Lung (tissue), 12 donors: Measurements from ENCODE around the gene SLC25A23. TPM values are rescaled to one million over a fixed set of nuclear protein-coding genes. Genes with fewer than 3 reads are reported as not detected.

ENCODE experiments used
- ATAC-seq: fragments of 200-7000 bp; cut with Tn5 transposase; one replicate; pipeline ENCODE4 v1.9.1; 2020; ENCODE audit warnings: moderate number of reproducible peaks; ENCODE audit not compliant: insufficient read depth, low FRiP score
- DNase-seq, 3 donors: peaks; one replicate each; pipeline ENCODE4 v3.0.0-alpha.2; 2013 to 2017
- H3K27ac ChIP-seq, 2 donors: one replicate each; pipeline ENCODE4 v1.5.1; 2013; ENCODE audit warnings: mild to moderate bottlenecking in 2 of 2, moderate library complexity in 2 of 2, control low read depth in 1 of 2, inconsistent platforms in 1 of 2, low read depth in 1 of 2, low read length in 1 of 2
- H3K27me3 ChIP-seq, 3 donors: one replicate each; pipeline ENCODE4 v1.5.1; 2013; ENCODE audit warnings: low read length in 2 of 3; ENCODE audit not compliant: control insufficient read depth in 3 of 3, insufficient read depth in 3 of 3
- H3K36me3 ChIP-seq, 4 donors: one replicate each; pipeline ENCODE4 v1.5.1; 2013; ENCODE audit warnings: low read length in 4 of 4, mild to moderate bottlenecking in 1 of 4, moderate library complexity in 1 of 4; ENCODE audit not compliant: control insufficient read depth in 4 of 4, insufficient read depth in 4 of 4
- H3K4me1 ChIP-seq, 5 donors: one replicate each; pipeline ENCODE4 v1.5.1; 2013; ENCODE audit warnings: low read length in 5 of 5, mild to moderate bottlenecking in 2 of 5, moderate library complexity in 1 of 5; ENCODE audit not compliant: control insufficient read depth in 5 of 5, insufficient read depth in 5 of 5
- H3K4me3 ChIP-seq: one replicate; pipeline ENCODE4 v1.5.1; 2013; ENCODE audit warnings: mild to moderate bottlenecking, control low read depth, moderate library complexity
- H3K9ac ChIP-seq, 2 donors: one replicate each; pipeline ENCODE4 v1.5.1; 2013; ENCODE audit warnings: low read length in 2 of 2, control low read depth in 1 of 2; ENCODE audit not compliant: insufficient read depth in 1 of 2
- H3K9me3 ChIP-seq, 4 donors: one replicate each; pipeline ENCODE4 v1.5.1; 2013; ENCODE audit warnings: low read length in 3 of 4, mild to moderate bottlenecking in 1 of 4, moderate library complexity in 1 of 4; ENCODE audit not compliant: control insufficient read depth in 4 of 4, insufficient read depth in 3 of 4
- CTCF ChIP-seq: IDR thresholded peaks from 2 replicates; pipeline ENCODE4 v1.5.1; 2012; ENCODE audit warnings: mild to moderate bottlenecking; ENCODE audit errors: control extremely low read depth, extremely low read depth
- WGBS, 2 donors: extraction: QIAGEN DNeasy Blood & Tissue Kit; methylation state at CpG; one replicate each; pipeline ENCODE4 v1.1.7; 2013; 5-methylcytosine and 5-hydroxymethylcytosine counted together
- polyA plus RNA-seq, 2 donors: library from polyadenylated mRNA; stranded (reverse); fragments of 200-250 nt; gene quantifications; one replicate each; pipeline ENCODE4 v1.2.1, GENCODE V29; 2013
- total RNA-seq, 2 donors: library from RNA; depleted of rRNA in 1 of 2; stranded (reverse); fragments of >200 nt in 1 of 2; gene quantifications; one replicate each; pipeline ENCODE4 v1.2.1, GENCODE V29; 2014 to 2021
- donor health status: control.
- donor health status: control.
- donor health status: Bipolar disorder and iron deficiency.
- donor health status: healthy.
- donor health status: DM: yes; HTN: yes; CAD: no.

SLC25A23 gene
- total and polyA plus RNA-seq, 4 donors, result 15.7 to 49.5 (median 44.5) TPM

GRCh38 chr19:6450166-6450565, 9.4 kb downstream of the SLC25A23 start:
- H3K36me3 ChIP-seq, result peaks cover 15 to 37% (median 29%) of the 10 kb centered on the region in 4 donors
- TF ChIP-seq CTCF, result no peak

DNA sequence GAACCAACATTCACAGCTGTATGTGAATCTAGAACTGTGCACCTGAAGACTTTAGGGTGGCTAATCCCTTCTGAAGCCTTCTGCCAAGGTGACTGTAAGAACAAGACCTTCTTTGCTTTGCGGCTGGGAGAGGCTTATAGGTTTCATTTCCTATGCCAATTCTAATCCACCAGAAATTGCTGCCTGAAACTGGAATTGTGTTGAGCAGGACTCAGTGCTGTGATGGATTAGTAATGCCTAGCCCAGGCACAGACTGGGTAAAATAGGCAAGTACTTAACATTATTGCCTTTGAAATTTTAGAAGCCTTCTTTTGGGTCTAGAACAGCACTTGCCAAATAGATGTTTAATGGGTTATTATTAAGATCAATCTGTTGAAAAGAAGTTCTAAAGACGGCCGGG, 11.5 kb downstream of the SLC25A23 start:
- TF ChIP-seq CTCF, result no peak
- Histone ChIP-seq H3K4me3 (no peak overlapping the region), H3K27ac (no peak overlapping the region), H3K4me1 (no peaks in the 10 kb centered on the region), H3K9me3 (peaks cover 0 to 3% (median 0%) of the 10 kb centered on the region in 4 donors), H3K9ac (no peak overlapping the region), H3K36me3 (peaks cover 7 to 22% (median 16%) of the 10 kb centered on the region in 4 donors), H3K27me3 (no peaks in the 10 kb centered on the region)
- 89 to 97% methylated on average over 3 of the region's 3 CpGs for WGBS, 2 donors
- DNase-seq, result no peak
- no peak for ATAC-seq

More at GRCh38 chr19:6450166-6450565, 9.4 kb downstream of the SLC25A23 start:
- DNase-seq, result no peak
- ATAC-seq, result no peak
- WGBS, 2 donors, result 95 to 97% methylated on average over 5 of the region's 5 CpGs
- no peaks in the 10 kb centered on the region for H3K27me3 ChIP-seq
- H3K27ac ChIP-seq, result no peak overlapping the region
- no peak overlapping the region for H3K9ac ChIP-seq
- H3K4me1 ChIP-seq, result no peaks in the 10 kb centered on the region
- H3K4me3 ChIP-seq, result no peak overlapping the region
- H3K9me3 ChIP-seq, result peaks cover 0 to 10% (median 5%) of the 10 kb centered on the region in 4 donors

- H3K36me3 ChIP-seq, result peaks cover 6 to 12% (median 12%) of the 10 kb centered on the region in 4 donors
- DNase-seq, result no peak
- no peak for ATAC-seq
- H3K9ac ChIP-seq, result no peak overlapping the region
- H3K27me3 ChIP-seq, result no peaks in the 10 kb centered on the region
- H3K9me3 ChIP-seq, result peaks cover 0 to 3% (median 0%) of the 10 kb centered on the region in 4 donors
- H3K4me1 ChIP-seq, result no peaks in the 10 kb centered on the region
- H3K4me3 ChIP-seq, result no peak overlapping the region
- 93 to 97% methylated on average over 3 of the region's 3 CpGs for WGBS, 2 donors
- TF ChIP-seq CTCF, result no peak
- H3K27ac ChIP-seq, result no peak overlapping the region
Observed at GRCh38 chr19:6446452-6446851, 13.1 kb downstream of the SLC25A23 start.

GRCh38 chr19:6443986-6444385, 15.6 kb downstream of the SLC25A23 start:
- DNase-seq (no peak), ATAC-seq (no peak)
- peaks cover 0 to 3% (median 0%) of the 10 kb centered on the region in 4 donors for H3K9me3 ChIP-seq
- H3K27me3 ChIP-seq, result no peaks in the 10 kb centered on the region
- H3K4me3 ChIP-seq, result no peak overlapping the region
- TF ChIP-seq CTCF, result no peak
- H3K27ac ChIP-seq, result no peak overlapping the region
- peaks cover 6 to 12% (median 12%) of the 10 kb centered on the region in 4 donors for H3K36me3 ChIP-seq
- 93 to 95% methylated on average over 13 of the region's 13 CpGs for WGBS, 2 donors
- H3K9ac ChIP-seq, result no peak overlapping the region
- H3K4me1 ChIP-seq, result no peaks in the 10 kb centered on the region
